NT2/D1 (cell line): Measurements from ENCODE around the gene DZIP1L.

Experiments
- SUZ12 ChIP-seq: IDR thresholded peaks from 2 replicates; pipeline ENCODE4 v1.6.1; 2011; ENCODE audit not compliant: insufficient read length, insufficient read depth; ENCODE audit errors: extremely low read depth
- YY1 ChIP-seq: IDR thresholded peaks from 2 replicates; pipeline ENCODE4 v1.6.1; 2011; ENCODE audit not compliant: insufficient read length, insufficient read depth
- ZNF274 ChIP-seq: IDR thresholded peaks from 2 replicates; pipeline ENCODE4 v1.6.1; 2011; ENCODE audit warnings: mild to moderate bottlenecking, low read depth, low read length

- TF ChIP-seq YY1 (no peak), ZNF274 (no peak), SUZ12 (no peak)
Measured at GRCh38 chr3:138062626-138063025, 52.8 kb downstream of the DZIP1L start.
